ENCODE data around the gene IDH3B.

GRCh38 chr20:2663364-2663886, 591 bp downstream of the IDH3B start:
- TF ChIP-seq POLR2A (IDR thresholded peaks at IDR 0.05; ENCODE audit: low read length) (no peak), GATA1 (IDR thresholded peaks at IDR 0.05; ENCODE audit: low read depth, low read length) (no peak)

All from erythroblast (primary cell).